Epithelial cell of esophagus (primary cell): ENCODE measurements around the gene NEURL3.
A peak's percentile ranks its signal among the peaks of the same experiment; 100 is the strongest.

ENCODE experiments used
- DNase-seq: peaks from one replicate; pipeline ENCODE4 v3.0.0; 2010; ENCODE audit warnings: low read depth
- H3K4me3 ChIP-seq: 2 replicates; pipeline ENCODE4 v1.5.1; 2011; ENCODE audit warnings: mild to moderate bottlenecking, low read length, control low read depth
- TF ChIP-seq, protein P1 (sequence below): IDR thresholded peaks from 2 replicates; pipeline ENCODE4 v1.5.1; 2011; ENCODE audit warnings: low read depth, mild to moderate bottlenecking, low read length, control low read depth, inconsistent platforms; ENCODE audit not compliant: insufficient read depth; ENCODE audit errors: missing control alignments

Gene NEURL3

DNA sequence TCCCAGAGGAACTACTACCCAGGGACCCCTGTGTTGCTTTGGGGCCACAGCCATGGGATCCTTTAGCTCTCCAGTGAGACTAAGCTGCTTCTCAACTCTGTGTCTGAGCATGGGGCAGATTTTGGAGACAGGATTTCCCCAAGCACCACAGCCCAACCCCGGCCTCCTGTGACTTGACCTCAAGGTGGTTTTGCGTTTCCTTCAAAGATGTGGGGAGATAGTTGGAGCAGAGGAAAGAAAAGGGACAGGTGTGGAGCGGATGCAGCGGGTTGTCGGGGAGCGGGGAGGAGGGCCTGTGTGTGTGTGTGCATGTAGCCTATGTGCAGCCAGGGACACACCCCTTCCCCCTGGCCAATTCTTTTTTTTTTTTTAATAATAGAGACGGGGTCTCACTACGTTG is 41.6 kb upstream of the NEURL3 start:
- no peak for DNase-seq
- TF ChIP-seq, protein P1, sequence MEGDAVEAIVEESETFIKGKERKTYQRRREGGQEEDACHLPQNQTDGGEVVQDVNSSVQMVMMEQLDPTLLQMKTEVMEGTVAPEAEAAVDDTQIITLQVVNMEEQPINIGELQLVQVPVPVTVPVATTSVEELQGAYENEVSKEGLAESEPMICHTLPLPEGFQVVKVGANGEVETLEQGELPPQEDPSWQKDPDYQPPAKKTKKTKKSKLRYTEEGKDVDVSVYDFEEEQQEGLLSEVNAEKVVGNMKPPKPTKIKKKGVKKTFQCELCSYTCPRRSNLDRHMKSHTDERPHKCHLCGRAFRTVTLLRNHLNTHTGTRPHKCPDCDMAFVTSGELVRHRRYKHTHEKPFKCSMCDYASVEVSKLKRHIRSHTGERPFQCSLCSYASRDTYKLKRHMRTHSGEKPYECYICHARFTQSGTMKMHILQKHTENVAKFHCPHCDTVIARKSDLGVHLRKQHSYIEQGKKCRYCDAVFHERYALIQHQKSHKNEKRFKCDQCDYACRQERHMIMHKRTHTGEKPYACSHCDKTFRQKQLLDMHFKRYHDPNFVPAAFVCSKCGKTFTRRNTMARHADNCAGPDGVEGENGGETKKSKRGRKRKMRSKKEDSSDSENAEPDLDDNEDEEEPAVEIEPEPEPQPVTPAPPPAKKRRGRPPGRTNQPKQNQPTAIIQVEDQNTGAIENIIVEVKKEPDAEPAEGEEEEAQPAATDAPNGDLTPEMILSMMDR = no peak
- no peak overlapping the region for H3K4me3 ChIP-seq

DNA sequence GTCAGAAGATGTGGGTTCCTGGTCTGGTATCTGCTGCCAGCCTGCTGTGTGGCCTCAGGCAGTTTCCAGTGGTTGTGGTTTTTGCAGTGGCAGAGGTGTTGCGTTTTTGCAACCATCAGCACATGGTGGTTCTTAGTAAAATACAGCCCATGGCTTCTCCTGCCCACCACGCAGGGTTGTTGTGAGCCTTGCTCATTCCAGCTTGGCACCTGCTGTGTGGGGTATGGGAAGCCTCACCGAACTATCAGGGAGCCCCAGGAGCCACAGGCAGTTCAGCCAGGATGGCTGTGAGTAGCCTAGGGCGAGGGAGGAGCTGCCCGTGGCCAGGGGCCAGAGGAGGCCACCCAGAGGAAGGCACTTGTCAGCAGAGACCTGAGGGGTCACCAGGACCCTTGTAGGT is 41.2 kb upstream of the NEURL3 start:
- DNase-seq = no peak
- no peak overlapping the region for H3K4me3 ChIP-seq
- TF ChIP-seq, protein P1 = no peak

DNA sequence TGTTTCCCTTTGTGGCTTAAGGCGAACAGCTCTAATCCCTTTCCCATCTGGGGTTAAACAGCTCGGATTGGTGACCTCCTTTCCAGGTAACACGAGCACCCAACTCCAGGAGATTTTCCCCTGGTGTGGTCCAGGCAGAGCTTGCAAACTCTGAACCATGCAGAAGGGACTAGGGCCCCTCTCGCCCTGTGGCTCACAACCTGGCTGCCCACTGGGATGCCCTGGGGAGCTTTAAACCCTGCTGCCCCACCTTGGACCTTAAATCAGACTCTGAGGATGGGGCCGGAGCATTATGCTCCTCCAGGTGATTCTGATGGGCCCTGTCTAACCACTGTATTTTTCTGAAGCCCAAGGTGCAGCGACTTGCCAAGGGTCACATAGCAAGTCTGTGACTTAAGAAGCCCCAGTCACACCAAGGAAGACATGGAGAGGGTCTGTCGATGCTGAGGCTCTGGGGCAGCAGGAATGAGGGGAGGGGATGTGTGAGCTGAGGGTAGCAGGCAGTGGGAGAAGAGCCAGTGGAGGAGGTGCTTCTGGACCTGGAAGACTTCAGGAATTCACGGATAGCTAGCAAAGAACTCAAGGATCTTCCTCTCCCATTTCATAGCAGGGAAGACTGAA is 37.3 kb upstream of the NEURL3 start:
- no peak for DNase-seq
- TF ChIP-seq, protein P1 = no peak
- no peak overlapping the region for H3K4me3 ChIP-seq

DNA sequence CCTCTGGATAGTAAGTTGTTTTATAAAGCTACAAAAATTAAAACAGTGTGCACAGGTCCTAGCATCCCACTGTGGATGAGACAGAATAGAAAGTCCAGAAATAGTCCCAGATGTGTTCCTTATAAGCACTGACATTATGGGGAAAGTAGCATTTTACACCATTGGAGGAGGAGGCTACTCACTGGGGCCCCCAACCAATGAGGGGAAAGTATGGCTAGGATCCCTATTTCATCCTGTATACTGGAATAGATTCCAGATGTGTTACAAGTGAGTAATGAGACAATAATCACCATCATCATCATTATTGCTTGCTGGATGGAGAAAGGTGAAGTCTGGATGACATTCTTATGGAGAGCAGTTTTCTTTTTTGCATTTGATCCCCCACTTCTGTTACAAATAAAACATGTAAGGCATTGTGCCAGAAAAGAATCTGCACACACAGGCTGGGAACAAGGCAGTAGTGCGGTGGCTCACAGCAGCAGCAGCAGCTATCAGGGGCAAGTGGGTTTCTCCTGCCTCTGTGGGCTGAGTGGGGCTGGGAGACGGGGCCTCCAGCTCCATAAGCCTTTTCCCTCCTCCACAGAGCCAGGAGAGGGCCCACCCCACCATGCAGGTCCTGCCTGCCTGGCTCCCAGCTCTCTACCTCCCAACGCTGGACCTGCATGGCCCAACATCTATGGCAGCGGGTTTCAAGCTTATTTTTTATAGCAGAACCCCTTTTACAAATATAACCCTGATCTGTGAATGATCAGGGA is 36.4 kb upstream of the NEURL3 start:
- DNase-seq = no peak
- no peak overlapping the region for H3K4me3 ChIP-seq
- TF ChIP-seq, protein P1 = no peak

DNA sequence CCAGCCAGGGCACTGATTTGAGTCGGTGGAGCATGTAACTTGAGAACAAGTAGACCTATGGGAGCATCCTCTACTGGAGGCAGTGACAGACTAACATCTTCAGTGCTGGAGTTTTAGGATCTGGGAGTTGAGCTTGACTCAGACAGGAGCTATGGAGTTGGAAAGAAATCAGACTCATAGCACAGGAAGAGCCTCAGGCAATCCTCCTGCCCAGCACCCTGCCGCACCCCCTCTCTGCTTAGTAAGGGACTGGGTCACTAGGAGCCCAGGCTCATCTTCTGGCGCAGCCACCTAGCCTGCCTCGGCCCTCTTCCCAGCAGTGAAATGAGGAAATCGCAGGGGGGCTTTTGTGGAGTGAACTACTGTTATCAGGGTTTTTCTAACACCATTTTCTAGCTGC is 35.0 kb upstream of the NEURL3 start:
- no peak overlapping the region for H3K4me3 ChIP-seq
- TF ChIP-seq, protein P1 = no peak
- peak; percentile 93 for DNase-seq

DNA sequence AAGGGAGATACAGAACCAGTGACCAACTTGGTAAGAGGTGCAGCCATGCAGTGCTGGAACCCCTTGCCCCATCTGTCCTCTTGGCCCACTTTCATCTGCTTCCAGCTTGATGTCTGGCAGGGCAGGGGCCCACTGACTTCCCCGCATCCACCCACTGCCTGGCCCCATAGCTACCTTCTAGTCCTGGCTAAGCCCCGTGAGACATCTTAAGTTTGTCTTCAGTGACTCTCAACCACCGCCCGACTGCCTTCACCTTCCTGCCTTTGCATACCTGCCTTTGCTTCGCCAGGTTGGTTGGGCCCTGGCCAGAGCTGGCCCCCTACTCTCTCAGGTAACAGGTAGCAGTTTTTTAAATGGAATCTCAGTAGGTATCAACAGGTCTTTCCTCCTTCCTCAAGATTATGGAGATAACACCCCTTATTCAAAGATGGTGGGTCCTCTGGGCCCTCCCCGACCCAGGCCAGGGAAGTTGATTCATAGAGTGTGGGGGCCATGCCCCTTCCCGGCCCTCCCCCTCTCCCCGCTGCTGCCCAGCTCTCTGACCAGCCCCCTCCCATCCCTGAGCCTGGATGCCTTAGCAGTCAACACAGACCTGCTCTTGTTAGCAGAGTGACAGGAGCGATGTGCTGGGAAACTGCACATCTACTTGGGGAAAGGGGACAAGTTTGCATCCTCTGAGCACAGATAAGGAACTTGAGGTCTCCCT is 34.2 kb upstream of the NEURL3 start:
- H3K4me3 ChIP-seq = no peak overlapping the region
- TF ChIP-seq, protein P1 = no peak
- DNase-seq = no peak
